ENCODE results near the gene AOPEP.

The AOPEP gene

DNA sequence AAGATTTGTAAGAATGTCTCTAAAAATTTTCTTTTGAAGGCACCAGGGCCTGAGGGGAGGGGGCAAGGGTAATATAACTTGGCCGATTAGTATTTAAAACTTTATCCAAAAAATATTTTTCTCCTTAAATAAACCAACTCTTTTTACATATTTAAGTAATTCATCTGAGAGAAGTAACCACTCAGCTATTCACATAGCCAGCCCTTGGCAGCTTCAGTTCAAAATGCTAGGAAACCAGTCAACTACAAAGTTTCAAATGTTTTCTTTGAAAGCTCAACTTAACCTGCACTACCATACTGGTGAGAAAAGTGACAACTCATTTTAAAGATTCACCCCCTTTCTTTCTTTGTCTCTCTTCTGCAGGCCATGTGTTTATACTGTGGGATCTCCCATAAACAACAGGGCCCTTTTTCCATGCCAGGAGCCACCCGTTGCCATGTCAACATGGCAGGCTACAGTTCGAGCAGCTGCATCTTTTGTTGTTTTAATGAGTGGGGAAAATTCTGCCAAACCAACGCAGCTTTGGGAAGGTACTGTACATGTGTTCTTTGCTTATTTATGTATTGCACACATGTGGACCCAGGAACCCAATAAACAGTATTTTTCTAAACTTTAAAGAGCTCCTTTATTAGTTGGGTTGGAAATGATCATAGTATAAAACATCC, 46.3 kb downstream of the AOPEP start:
- Histone ChIP-seq H3K27ac (ENCODE audit: low read length) (no peak overlapping the region), H3K4me2 (ENCODE audit: low read length) (no peak overlapping the region)

DNA sequence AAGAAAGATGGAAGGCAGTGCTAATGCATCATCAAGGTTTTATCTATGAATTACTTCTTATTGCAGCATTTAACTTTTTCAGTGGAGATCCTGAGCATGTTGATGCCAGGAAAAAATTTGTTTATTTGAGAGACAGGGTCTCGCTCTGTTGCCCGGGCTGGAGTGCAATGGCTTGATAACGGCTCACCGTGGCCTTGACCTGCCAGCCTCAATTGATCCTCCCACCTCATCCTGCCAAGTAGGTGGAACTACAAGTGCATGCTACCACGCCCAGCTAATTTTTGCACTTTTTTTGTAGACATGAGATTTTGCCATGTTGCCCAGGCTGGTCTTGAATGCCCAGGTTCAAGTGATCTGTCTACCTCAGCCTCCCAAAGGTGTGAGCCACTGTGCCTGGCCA, 47.2 kb downstream of the AOPEP start:
- no peaks in the 10 kb centered on the region for H3K9me3 ChIP-seq (ENCODE audit: insufficient read depth, low read length)
- no peak overlapping the region for H2AFZ ChIP-seq (ENCODE audit: low read depth, low read length)
- no peaks in the 10 kb centered on the region for H3K27me3 ChIP-seq (ENCODE audit: low read depth, low read length)
- no peaks in the 10 kb centered on the region for H4K20me1 ChIP-seq (ENCODE audit: insufficient read depth, low read length)
- H3K27ac ChIP-seq (ENCODE audit: low read length): no peak overlapping the region
- TF ChIP-seq, protein P1, sequence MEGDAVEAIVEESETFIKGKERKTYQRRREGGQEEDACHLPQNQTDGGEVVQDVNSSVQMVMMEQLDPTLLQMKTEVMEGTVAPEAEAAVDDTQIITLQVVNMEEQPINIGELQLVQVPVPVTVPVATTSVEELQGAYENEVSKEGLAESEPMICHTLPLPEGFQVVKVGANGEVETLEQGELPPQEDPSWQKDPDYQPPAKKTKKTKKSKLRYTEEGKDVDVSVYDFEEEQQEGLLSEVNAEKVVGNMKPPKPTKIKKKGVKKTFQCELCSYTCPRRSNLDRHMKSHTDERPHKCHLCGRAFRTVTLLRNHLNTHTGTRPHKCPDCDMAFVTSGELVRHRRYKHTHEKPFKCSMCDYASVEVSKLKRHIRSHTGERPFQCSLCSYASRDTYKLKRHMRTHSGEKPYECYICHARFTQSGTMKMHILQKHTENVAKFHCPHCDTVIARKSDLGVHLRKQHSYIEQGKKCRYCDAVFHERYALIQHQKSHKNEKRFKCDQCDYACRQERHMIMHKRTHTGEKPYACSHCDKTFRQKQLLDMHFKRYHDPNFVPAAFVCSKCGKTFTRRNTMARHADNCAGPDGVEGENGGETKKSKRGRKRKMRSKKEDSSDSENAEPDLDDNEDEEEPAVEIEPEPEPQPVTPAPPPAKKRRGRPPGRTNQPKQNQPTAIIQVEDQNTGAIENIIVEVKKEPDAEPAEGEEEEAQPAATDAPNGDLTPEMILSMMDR (IDR thresholded peaks at IDR 0.05; ENCODE audit: low read depth, low read length): no peak
- no peaks in the 10 kb centered on the region for H3K36me3 ChIP-seq (replicated peaks; ENCODE audit: low read depth, low read length)
- H3K4me3 ChIP-seq (ENCODE audit: low read length): no peak overlapping the region
- no peak overlapping the region for H3K4me2 ChIP-seq (ENCODE audit: low read length)
- H3K4me1 ChIP-seq (ENCODE audit: low read length): no peaks in the 10 kb centered on the region
- H3K9ac ChIP-seq (ENCODE audit: low read length): no peak overlapping the region
- H3K79me2 ChIP-seq (ENCODE audit: low read length): peaks cover 2% of the 10 kb centered on the region; the same call in 1 of the 2 replicates

More for the DNA sequence above, 46.3 kb downstream of the AOPEP start:
- H3K4me3 ChIP-seq (ENCODE audit: low read length): no peak overlapping the region
- peaks cover 4% of the 10 kb centered on the region; the same call in 1 of the 2 replicates for H3K79me2 ChIP-seq (ENCODE audit: low read length)
- no peak overlapping the region for H2AFZ ChIP-seq (ENCODE audit: low read depth, low read length)
- H3K9ac ChIP-seq (ENCODE audit: low read length): no peak overlapping the region
- H3K36me3 ChIP-seq (replicated peaks; ENCODE audit: low read depth, low read length): no peaks in the 10 kb centered on the region
- no peaks in the 10 kb centered on the region for H3K27me3 ChIP-seq (ENCODE audit: low read depth, low read length)
- TF ChIP-seq EZH2phosphoT487 (IDR thresholded peaks at IDR 0.05; ENCODE audit: low read depth): no peak
- TF ChIP-seq, protein P1 (IDR thresholded peaks at IDR 0.05; ENCODE audit: low read depth, low read length): no peak
- peaks cover 5% of the 10 kb centered on the region for H3K4me1 ChIP-seq (ENCODE audit: low read length)
- H3K9me3 ChIP-seq (ENCODE audit: insufficient read depth, low read length): no peaks in the 10 kb centered on the region
- no peaks in the 10 kb centered on the region for H4K20me1 ChIP-seq (ENCODE audit: insufficient read depth, low read length)

DNA sequence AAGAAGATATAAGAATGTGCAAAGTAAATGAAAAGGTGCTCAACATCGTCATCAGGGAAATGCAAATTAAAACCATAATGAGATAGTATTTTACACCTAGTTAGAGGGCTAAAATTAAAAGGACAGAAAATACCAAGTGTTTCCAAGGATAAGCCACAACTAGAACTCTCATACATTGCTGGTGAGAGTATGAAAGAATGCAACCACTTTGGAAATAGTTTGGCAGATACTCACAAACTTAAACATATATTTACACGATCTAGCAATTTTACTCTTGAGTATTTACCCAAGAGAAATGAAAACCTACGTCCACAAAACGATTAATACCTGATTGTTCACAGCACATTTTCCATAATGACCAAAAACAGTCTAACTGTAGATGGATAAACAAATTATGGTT, 51.5 kb downstream of the AOPEP start:
- no peak overlapping the region for H2AFZ ChIP-seq (ENCODE audit: low read depth, low read length)

GRCh38 chr9:94779031-94779430, 52.5 kb downstream of the AOPEP start:
- Histone ChIP-seq H3K79me2 (ENCODE audit: low read length) (no peaks in the 10 kb centered on the region), H3K27me3 (ENCODE audit: low read depth, low read length) (no peaks in the 10 kb centered on the region), H3K4me3 (ENCODE audit: low read length) (no peak overlapping the region), H3K9ac (ENCODE audit: low read length) (no peak overlapping the region), H2AFZ (ENCODE audit: low read depth, low read length) (no peak overlapping the region), H3K9me3 (ENCODE audit: insufficient read depth, low read length) (no peaks in the 10 kb centered on the region), H3K36me3 (replicated peaks; ENCODE audit: low read depth, low read length) (no peaks in the 10 kb centered on the region), H4K20me1 (ENCODE audit: insufficient read depth, low read length) (no peaks in the 10 kb centered on the region), H3K27ac (ENCODE audit: low read length) (no peak overlapping the region), H3K4me2 (ENCODE audit: low read length) (no peak overlapping the region), H3K4me1 (ENCODE audit: low read length) (peaks cover 7% of the 10 kb centered on the region)
- TF ChIP-seq, protein P1 (IDR thresholded peaks at IDR 0.05; ENCODE audit: low read depth, low read length): no peak
- TF ChIP-seq EZH2phosphoT487 (IDR thresholded peaks at IDR 0.05; ENCODE audit: low read depth): no peak

More for the DNA sequence above, 51.5 kb downstream of the AOPEP start:
- H3K27me3 ChIP-seq (ENCODE audit: low read depth, low read length): no peaks in the 10 kb centered on the region
- TF ChIP-seq, protein P1 (IDR thresholded peaks at IDR 0.05; ENCODE audit: low read depth, low read length): no peak
- TF ChIP-seq EZH2phosphoT487 (IDR thresholded peaks at IDR 0.05; ENCODE audit: low read depth): no peak
- no peak overlapping the region for H3K9ac ChIP-seq (ENCODE audit: low read length)
- H3K4me2 ChIP-seq (ENCODE audit: low read length): no peak overlapping the region
- peaks cover 7% of the 10 kb centered on the region for H3K4me1 ChIP-seq (ENCODE audit: low read length)
- no peaks in the 10 kb centered on the region for H3K36me3 ChIP-seq (replicated peaks; ENCODE audit: low read depth, low read length)
- no peaks in the 10 kb centered on the region for H3K79me2 ChIP-seq (ENCODE audit: low read length)
- no peaks in the 10 kb centered on the region for H3K9me3 ChIP-seq (ENCODE audit: insufficient read depth, low read length)
- H3K27ac ChIP-seq (ENCODE audit: low read length): no peak overlapping the region
- H3K4me3 ChIP-seq (ENCODE audit: low read length): no peak overlapping the region
- no peaks in the 10 kb centered on the region for H4K20me1 ChIP-seq (ENCODE audit: insufficient read depth, low read length)

Data from OCI-LY3 (cell line).